ENCODE measurements around the gene CLHC1. TPM values are rescaled to one million over a fixed set of nuclear protein-coding genes. Genes with fewer than 3 reads are reported as not detected.

Gene CLHC1
- total RNA-seq, 1 donor from 2014 or later: 12.3 TPM

- ATAC-seq (no peak), DNase-seq (no peak)
- H3K36me3 ChIP-seq: no peaks in the 10 kb centered on the region
- peaks cover 77% of the 10 kb centered on the region for H3K4me1 ChIP-seq
- no peaks in the 10 kb centered on the region for H3K27me3 ChIP-seq
- no peaks in the 10 kb centered on the region for H3K9me3 ChIP-seq
- peak overlapping the region; percentile 44 for H3K27ac ChIP-seq
- peak; percentile 6 for TF ChIP-seq CTCF (IDR thresholded peaks at IDR 0.05)
- H3K4me3 ChIP-seq: no peak overlapping the region
- intact Hi-C loops (cut with DNase I): no loop called here
Observed at GRCh38 chr2:55157474-55157884, 74.6 kb downstream of the CLHC1 start.

GRCh38 chr2:55156984-55157383 is 75.1 kb downstream of the CLHC1 start:
- no peak for DNase-seq
- no peak for ATAC-seq
- intact Hi-C loops (cut with DNase I): no loop called here
- Histone ChIP-seq H3K36me3 (no peaks in the 10 kb centered on the region), H3K9me3 (no peaks in the 10 kb centered on the region), H3K27me3 (no peaks in the 10 kb centered on the region), H3K4me3 (no peak overlapping the region), H3K4me1 (peaks cover 77% of the 10 kb centered on the region), H3K27ac (peak overlapping the region; percentile 44)
- TF ChIP-seq CTCF (IDR thresholded peaks at IDR 0.05): no peak

GRCh38 chr2:55156326-55156725 is 75.8 kb downstream of the CLHC1 start:
- Histone ChIP-seq H3K27ac (no peak overlapping the region), H3K4me3 (no peak overlapping the region), H3K9me3 (no peaks in the 10 kb centered on the region), H3K27me3 (no peaks in the 10 kb centered on the region), H3K36me3 (no peaks in the 10 kb centered on the region), H3K4me1 (peaks cover 78% of the 10 kb centered on the region)
- DNase-seq (no peak), ATAC-seq (no peak)
- intact Hi-C loops (cut with DNase I): no loop called here
- no peak for TF ChIP-seq CTCF (IDR thresholded peaks at IDR 0.05)

- Histone ChIP-seq H3K4me3 (no peak overlapping the region), H3K36me3 (no peaks in the 10 kb centered on the region), H3K4me1 (peaks cover 77% of the 10 kb centered on the region), H3K27me3 (no peaks in the 10 kb centered on the region), H3K9me3 (no peaks in the 10 kb centered on the region), H3K27ac (no peak overlapping the region)
- no peak for ATAC-seq
- intact Hi-C loops (cut with DNase I): no loop called here
- no peak for DNase-seq
- no peak for TF ChIP-seq CTCF (IDR thresholded peaks at IDR 0.05)
Observed at GRCh38 chr2:55155764-55156281, 76.3 kb downstream of the CLHC1 start.

GRCh38 chr2:55155206-55155605 is 76.9 kb downstream of the CLHC1 start:
- intact Hi-C loops (cut with DNase I): no loop called here
- TF ChIP-seq CTCF (IDR thresholded peaks at IDR 0.05): no peak
- Histone ChIP-seq H3K9me3 (no peaks in the 10 kb centered on the region), H3K27me3 (no peaks in the 10 kb centered on the region), H3K36me3 (no peaks in the 10 kb centered on the region), H3K27ac (no peak overlapping the region), H3K4me3 (no peak overlapping the region), H3K4me1 (peaks cover 75% of the 10 kb centered on the region)
- DNase-seq: no peak
- no peak for ATAC-seq

GRCh38 chr2:55154525-55155030 is 77.5 kb downstream of the CLHC1 start:
- Histone ChIP-seq H3K27ac (peak overlapping the region; percentile 58), H3K27me3 (no peaks in the 10 kb centered on the region), H3K36me3 (no peaks in the 10 kb centered on the region), H3K4me3 (no peak overlapping the region), H3K9me3 (no peaks in the 10 kb centered on the region), H3K4me1 (peaks cover 75% of the 10 kb centered on the region)
- TF ChIP-seq CTCF (IDR thresholded peaks at IDR 0.05): no peak
- ATAC-seq: no peak
- intact Hi-C loops (cut with DNase I): no loop called here
- no peak for DNase-seq

All from upper lobe of right lung (tissue), 1 donor.